Left forelimb (tissue), 1 donor: ENCODE measurements around the gene PRR18.

ENCODE experiments used
- DNase-seq: peaks from one replicate; pipeline ENCODE4 v3.0.0-alpha.2; 2018; ENCODE audit warnings: low spot score

Gene PRR18

DNA sequence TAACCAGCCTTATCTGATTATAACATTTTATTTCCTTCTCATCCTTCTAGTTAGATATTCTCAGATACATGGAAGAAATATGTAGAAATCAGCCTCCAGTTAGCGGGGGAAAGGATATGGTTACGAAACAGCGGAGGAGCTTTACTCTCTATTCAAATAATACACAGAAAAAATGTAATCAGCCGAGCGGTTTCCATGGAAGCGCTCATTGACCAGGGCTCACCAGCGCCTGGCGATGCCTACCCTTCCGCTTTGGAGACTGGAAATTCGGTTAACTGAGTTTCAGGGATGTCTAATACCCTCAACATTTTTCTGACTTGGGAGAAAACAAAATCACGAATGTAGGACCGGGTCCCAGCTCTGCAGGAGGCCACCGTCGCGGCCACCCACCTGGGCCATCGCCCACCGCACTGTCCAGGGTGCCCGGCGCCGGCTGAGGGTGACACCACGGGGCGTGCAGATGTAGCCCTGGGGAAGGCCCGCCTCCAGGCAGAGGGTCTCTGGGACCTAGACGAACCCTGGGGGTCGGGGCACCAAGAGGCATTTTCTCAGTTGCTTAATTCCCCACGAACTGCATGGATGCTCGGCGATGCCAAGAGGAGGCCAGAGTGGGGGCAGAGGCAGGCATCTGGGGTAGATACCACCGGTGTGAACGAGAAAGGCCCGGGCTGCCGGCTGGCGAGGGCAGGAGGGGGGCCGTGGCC is 1.7 kb downstream of the PRR18 start:
- DNase-seq = no peak

DNA sequence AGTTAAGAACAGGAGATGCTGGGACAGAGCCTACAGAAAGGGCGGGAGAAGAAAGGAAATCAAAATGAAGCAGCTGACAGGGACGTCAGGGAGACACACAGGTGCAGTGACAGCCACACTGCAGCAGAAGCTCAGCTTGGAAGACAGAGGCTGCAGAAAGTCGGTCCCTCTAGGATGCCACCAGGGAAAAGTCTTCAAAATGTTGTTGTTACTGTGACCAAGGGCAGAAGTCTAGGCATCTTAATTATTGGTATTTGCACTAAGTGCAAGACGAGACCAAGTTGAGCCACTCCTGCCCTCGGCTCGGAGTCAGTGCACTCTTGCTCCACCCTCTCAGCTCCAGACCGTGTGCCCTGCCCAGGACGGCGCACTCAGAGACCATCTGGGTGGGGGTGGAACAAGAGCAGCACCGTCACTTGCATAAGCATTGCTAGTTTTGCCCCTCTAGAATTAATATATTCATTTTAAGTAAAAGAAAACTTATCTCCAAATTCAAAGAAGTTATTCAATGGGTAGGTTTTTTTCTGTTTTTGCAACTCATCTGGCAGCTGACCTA is 2.6 kb downstream of the PRR18 start:
- no peak for DNase-seq

DNA sequence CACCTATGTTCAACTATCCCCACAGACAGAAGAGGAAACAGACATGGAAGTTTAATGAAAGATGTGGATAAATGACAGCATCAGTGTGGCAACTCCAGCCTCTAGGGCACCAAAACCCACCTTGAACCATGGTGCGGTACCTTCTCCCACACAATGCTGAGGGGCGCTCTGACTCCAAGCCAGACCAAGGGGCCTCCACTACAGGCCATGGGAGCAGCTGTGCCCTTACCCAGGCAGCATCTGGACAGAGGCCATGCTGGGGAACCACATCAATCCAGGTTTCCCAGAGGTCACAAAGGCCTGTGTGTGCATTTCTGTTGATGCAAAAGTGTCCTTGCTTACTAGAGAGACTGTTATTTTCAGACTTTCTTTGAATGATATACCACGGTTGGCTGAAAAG is 4.1 kb downstream of the PRR18 start:
- no peak for DNase-seq

DNA sequence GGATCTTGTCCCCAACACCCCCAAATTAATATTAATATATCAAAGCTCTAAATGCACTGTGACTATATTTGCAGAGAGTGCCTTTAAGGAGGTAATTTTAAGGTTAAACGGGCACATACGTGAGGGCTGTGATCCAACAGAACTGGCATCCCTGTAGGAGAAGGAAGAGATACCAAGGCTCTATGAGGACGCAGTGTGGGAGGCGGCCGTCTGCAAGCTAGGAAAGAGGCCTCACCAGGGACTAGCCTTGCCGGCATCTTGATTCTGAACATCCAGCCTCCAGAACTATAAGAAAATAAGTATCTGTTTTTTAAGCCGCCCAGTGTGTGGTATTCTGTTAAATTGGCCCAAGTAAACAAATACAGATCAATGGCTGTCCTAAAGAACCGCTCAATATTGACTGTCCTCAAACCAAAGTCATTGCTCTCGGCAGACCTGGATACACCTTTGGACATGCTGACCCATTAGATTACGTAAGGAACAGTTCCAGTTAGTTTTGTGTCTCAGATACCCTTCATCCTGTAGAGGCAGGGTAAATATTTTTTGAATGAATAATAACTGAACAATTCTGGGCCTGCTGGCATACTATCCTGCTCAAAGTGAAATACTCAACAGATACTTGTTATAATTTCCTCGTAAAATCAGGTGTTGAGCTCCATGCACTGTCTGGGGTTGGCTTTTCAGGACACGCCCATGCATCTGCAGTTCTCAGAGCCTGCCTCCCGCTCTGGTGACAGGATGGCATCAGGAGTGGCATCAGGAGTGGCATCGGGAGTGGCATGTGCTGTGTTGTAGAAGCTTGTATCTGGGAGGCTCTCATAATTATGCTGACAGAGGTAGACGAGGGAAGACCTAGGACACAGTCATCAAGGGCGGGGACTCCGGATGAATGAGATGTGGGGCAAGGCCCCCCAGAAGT is 6.3 kb downstream of the PRR18 start:
- no peak for DNase-seq

DNA sequence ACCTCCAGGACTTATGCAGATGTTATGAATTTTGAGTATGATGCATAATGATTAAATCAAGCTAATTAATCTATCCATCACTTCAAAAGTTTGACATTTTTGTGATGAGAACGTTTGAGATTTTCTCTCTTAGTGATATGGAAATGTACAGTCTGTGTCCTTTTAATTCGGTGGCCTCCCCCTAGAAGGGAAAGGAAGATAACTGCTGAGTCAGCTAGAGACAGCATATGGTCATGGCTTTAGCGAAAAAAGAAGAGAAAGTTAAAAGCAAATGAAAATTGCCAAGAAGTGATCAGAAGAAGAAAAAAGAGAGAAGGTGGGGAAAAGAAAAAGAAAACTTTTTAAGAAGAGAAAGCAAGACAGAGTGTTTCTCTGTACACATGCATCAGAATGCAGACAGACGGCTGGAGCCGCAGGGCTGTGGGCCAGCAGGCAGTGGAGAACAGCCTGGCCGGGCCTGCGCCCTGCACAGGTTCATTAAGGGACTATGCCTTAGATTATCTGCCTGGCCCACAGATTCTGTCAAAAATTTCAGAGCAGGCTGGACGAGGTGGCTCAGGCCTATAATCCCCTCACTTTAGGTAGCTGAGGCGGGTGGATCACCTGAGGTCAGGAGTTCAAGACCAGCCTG is 7.7 kb downstream of the PRR18 start:
- DNase-seq = no peak

DNA sequence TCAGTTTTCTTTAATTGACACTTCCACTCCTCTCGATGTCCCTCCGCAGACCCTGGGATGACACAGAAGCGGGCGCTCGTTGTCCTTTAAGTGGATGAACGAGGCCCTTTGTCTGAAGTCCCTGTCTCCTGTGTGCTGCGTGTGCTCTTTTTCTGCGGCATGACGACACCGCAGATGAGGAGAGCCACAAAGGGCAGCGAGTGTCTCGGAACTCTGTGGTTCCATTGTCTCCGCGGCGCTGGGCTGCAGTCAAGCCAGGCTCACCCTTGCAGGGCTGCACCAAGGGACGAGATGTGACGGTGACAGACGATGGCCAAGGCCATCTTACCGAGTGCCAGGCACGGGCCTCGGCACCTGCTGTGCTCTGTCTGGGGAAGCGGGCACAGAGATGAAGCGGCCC is 10.6 kb downstream of the PRR18 start:
- DNase-seq = no peak

DNA sequence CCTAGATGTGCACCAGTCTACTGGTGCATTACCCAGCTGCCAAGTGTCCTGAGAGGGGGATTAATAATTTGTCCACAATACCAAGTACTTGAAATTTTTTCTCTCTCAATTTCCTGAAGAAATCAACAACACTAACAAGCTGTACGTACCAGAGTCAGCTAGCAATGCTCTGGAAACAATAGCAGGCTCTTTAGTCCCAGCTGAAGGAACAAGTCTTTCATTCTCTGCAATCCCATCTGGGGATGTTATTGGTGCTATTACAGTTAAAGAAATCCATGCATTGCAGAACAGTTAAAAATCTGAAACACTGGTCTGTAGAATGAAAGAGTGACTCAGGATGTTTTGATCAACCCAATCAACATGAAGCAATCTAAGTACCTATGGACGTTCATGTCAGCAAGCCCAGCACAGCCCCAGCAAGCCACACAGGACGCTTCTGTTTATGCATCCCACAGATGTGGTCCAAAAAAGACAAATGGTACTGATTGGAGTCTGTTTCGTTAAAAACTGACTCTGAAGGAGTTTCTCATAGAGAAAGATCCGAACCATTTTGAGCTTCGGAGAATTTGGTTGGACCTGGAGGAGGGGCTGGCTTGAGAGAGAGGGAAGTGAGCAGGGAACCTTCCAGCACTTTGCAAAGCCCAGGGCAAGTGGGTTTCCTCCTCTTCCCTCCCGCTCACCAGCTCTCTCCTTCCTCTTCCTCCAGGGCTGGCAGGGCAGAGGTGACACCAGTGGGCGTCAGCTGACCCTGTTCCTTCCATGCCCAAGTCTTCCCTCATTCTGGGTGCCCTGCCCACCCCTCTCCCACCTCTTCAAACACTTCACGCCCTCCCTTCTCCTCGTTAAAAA is 11.9 kb downstream of the PRR18 start:
- DNase-seq = no peak

DNA sequence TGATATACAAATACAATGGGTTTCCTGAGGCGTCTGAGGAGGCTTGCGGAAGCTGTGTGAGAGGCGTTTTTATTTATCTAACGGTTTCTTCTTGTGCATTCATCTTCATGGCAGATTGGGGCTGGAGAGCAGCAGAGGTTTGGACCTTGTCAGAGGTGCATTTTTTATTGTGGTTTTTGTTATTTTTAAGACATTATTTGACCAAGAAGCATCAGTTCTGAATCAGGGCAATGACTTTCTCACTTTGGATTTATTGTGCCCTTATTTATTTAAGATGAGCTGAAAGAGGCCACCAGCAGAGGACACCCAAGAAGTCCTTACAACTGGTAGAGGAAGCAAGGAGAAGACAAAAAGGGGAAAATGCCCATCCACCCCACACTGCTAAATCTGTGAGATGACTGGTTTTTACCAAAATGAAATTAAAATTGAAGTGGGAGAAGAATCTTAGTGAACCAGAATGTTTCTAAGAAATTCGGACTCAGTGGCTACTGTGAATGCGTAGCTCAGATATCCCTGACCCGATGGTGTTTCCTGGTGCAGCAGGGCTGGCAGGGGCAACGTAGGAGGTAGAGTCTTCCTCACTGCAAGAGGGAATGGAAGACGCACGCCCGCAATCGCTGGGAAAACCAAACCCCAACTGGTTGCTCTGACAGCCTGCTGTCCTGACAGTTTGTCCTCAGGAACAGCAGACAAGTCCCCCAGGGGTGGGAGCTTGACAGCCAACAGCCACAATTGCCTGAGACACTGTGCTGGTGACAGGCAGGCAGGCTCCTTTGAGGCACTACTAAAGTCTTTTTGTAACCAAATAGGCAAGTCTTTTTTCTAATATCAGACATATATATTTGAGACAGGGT is 14.2 kb downstream of the PRR18 start:
- no peak for DNase-seq

DNA sequence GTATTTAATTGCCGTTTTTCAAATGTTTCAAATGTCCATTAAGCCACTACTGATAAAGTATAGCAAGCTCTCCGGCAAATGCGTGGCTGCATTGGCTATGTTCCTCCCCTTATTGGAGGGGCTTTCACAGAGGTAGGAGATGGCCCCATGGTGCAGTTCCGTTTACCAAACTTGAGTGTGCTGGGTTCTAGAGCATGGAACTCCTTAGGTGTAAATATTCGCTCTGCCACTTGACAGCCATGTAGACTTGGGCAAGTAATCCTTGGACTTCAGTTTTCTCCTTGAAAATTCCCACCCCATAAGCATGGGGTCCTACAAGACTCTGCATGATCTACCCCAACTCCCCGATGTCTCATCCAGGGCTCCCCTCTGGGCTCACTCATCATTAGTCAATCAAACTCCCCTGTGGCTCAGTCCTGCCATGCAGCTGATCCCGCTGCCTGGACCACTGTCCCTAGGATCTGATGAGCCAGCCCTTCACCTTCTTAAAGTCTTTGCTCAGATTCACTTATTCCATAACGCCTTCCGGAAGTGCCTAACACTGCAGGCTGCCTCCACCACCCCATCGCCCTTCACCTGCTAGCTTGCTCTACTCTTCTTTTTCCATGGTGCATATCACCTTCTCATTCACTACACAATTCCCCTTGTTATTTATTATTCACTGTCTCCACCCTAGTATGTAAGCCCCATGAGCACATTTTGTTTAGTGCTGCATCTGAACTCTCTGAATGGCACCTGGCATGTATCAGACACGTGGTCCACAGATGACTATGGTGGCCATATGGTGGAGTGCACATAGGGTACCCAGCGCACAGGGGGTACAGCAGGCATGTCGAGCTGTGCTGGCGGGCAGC is 18.8 kb downstream of the PRR18 start:
- DNase-seq = no peak

DNA sequence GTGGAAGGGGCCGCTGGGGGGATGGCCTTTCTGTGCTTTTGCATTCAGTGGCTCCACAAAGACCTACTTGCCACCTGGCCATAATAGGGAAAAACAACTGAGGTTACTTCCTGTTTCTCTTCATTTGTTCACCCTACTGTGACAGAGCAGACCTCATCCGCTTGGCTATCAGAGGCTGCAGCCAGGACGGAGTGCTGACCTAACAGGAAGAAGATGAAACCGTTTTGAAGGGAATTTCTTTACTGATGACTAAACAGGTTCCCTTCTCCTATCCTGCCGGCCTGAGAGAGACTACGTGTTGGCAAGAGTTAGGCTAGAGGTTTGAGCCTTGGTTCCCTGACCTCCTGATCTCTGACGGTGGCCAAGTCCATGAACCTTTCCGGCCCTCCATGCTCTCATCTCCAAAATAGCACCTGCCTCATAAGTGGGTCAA is 21.3 kb downstream of the PRR18 start:
- no peak for DNase-seq

DNA sequence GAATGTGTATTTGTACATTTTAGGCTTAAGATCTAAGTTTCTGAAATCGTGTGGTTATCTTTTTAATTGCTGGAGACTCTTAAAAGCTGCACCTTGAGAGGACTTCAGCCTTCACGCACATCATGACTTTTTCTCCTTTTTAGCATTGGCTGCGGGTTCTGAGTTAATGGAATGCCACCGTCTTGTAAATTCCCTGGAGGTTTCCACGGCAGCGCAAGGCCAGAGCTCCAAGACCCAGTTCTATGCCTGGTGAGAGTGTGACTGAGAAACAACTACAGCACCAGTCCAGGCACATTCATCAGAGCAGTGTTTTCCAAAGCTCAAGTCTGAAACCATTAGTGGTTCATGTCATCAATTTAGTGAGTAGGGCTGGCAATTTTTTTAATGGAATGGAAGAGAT is 23.0 kb downstream of the PRR18 start:
- no peak for DNase-seq

DNA sequence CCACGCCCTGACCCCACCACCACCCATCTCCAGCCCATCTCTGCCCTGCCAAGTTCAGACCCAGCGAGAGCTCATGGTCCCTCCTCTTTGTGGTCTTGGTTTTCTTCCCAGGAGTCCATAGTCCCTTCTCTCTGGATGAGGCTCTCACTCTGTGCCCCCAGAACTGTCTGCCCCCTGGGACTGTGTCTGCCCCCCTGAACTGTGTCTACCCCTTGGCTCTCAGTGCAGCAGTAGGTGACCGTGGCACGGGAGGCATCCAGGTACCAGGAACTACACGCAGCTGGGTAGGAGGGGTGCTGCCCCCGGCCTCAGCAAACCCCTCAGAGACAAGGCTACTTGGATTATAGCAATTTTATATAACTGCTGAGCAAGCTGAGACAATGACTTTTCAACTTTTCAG is 23.6 kb downstream of the PRR18 start:
- no peak for DNase-seq

DNA sequence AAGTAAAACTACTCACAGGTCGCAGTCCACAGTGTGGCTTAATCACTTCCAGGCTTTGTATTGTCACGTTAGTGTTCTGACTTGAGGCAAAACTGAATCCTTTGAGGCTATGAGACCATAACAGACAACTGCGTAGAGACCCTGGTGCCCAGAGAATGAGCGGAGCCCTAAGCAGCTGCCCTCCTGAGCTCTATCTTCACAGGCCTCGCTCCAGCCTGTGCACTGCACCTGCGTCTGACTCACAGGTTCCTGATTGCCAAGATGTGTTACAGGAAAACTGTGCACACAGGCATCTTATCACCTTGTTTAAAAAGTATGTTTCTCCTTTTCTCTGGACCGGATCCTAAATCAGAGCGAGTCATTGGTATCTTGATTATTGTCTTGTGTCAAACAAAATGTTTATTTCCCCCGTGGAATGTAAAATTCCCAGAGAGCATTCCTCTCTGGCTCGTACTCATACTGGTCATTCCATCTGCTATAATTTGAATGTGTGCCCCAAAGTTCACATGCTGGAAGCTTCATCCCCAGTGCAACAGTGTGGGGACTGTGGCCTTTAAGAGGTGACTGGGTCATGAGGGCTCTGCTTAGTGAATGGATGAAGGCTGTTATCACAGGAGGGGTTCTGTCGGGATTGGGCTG is 25.7 kb downstream of the PRR18 start:
- DNase-seq = no peak

DNA sequence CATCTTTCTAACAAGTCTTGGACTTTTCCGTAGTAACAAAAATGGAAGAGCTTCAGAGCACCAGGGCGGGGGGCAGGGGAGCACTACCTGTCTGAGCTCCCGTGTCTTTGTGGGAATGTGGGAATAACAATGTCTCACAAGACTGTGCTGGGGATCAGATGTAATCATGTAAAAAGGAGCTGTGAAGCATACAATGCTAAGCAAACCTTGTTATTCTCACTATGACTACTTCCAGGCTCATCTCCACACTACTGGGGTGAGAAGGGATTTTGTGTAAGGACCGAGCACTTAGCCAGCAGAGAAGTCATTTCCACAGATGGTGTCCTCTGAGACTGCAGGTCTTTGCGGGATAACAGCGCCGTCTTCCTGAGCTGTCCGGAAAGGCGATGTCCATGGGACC is 27.1 kb downstream of the PRR18 start:
- no peak for DNase-seq

DNA sequence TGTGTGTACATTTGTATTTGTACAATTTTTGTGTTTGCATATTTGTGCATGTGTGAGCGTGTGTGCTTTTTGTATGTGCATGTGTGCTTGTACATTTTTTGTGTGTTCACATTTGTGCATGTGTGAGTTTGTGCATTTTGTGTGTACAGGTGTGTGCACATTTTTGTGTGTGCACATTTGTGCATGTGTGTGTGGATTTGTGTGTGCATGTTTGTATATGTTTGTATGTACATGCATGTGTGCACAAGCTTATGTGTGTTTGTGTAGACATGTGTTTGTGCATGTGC is 28.9 kb downstream of the PRR18 start:
- no peak for DNase-seq

DNA sequence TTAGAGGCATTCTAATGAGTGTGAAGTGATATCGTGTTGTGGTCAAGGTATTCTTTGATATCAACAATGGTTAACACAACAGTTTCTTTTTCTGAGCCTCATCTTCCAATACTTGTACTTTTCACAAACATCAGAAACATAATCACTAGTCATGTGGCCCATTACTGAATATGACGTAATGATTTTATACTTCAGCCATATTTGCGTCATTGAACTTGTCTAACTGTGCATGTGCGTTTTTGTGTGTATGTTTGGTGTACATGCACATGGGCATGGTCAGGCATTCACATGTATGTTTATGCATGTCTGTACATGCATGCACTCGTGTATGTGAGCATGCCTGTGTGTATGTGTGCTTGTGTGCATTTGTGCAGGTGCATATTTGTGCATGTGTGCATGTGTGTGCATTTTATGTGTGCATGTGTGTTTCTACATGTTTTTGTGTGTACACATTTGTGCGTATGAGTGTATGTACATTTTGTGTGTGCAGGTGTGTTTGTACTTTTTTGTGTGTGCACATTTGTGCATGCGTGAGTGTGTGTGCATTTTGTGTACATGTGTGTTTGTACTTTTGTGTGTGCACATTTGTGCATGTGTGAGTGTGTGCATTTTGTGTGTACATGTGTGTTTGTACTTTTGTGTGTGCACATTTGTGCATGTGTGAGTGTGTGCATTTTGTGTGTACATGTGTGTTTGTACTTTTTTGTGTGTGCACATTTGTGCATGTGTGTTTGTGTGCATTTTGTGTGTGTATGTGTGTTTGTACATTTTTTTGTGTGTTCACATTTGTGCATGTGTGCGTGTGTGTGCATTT is 29.4 kb downstream of the PRR18 start:
- no peak for DNase-seq

DNA sequence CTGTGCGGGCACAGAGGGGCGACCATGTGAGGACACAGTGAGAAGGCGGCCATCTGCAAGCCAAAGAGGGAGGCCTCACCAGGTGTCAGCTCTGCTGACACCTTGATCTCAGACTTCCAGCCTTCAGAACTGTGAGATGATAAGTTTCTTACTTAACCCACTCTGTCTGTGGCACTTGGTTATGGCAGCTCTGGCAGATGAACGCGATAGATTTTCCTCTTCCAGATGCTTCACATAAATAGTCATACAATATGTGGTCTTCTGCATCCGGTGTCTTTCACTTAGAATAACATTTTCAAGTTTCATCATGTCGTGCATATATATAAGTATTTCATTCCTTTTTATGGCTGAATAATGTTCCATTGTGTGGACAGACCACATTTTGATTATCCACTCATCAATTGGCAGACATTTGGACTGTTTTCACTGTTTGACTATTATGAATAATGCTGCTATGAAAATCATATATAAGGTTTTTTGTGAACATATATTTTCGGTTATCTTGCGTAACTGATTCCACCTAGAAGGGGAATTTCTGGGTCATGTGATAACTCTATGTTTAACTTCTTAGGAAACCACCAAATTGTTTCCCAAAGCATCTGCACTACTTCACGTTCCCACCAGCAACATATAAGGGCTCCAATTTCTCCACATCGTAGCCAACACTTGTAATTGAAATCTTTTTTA is 30.2 kb downstream of the PRR18 start:
- DNase-seq = no peak

DNA sequence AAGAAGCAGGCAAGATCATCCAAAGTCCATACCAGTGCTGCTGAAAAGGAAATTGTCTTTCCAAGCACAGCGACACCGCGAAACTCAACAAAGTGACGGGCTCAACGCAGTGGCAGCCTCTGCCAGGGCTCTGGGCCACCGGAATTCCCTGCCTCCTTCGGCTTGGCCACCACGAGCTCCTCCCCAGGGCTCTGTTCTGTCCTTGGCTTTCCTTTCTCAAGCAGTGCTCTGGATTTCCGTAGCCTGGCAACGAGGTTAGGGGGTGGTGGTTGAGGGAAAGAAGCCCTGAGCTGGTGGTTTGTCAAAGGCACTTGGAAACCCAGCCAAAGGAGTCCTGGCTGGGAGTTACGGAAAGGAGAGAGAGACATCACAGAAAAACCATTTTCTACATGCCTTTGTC is 31.2 kb downstream of the PRR18 start:
- no peak for DNase-seq
